HUES64 (cell line): ENCODE results near the gene SLFN12.

ENCODE experiments used
- H3K27ac ChIP-seq: 2 replicates; pipeline ENCODE4 v1.7.0; 2013; ENCODE audit warnings: low read depth, low read length, inconsistent platforms
- H3K27me3 ChIP-seq: 2 replicates; pipeline ENCODE4 v1.6.1; 2013; ENCODE audit warnings: mild to moderate bottlenecking, low read length; ENCODE audit not compliant: insufficient read depth
- H3K36me3 ChIP-seq: 2 replicates; pipeline ENCODE4 v1.6.1; 2013; ENCODE audit warnings: mild to moderate bottlenecking, low read length; ENCODE audit not compliant: insufficient read depth
- H3K4me1 ChIP-seq: 2 replicates; pipeline ENCODE4 v1.6.1; 2013; ENCODE audit warnings: mild to moderate bottlenecking, low read length, moderate library complexity; ENCODE audit not compliant: insufficient read depth
- H3K4me3 ChIP-seq: 2 replicates; pipeline ENCODE4 v1.5.1; 2013; ENCODE audit warnings: mild to moderate bottlenecking, low read length, moderate library complexity
- H3K9ac ChIP-seq: 2 replicates; pipeline ENCODE4 v1.6.1; 2013; ENCODE audit warnings: mild to moderate bottlenecking, low read depth, low read length
- H3K9me3 ChIP-seq: 2 replicates; pipeline ENCODE4 v1.6.1; 2013; ENCODE audit warnings: low read depth, low read length; ENCODE audit not compliant: insufficient read depth
- WGBS: fragments of 150-250, 120-280 bp; methylation state at CpG from one replicate; pipeline ENCODE4 v1.1.7; 2013; ENCODE audit warnings: missing lambda C conversion rate; 5-methylcytosine and 5-hydroxymethylcytosine counted together

SLFN12 gene

GRCh38 chr17:35373984-35374765 is 58.1 kb downstream of the SLFN12 start:
- Histone ChIP-seq H3K27ac (no peak overlapping the region), H3K4me1 (peaks cover 4% of the 10 kb centered on the region; the same call in 1 of the 2 replicates), H3K27me3 (peaks cover 73% of the 10 kb centered on the region), H3K9me3 (no peaks in the 10 kb centered on the region), H3K9ac (peak overlapping the region; percentile 44; the same call in 1 of the 2 replicates), H3K36me3 (no peaks in the 10 kb centered on the region), H3K4me3 (peak overlapping the region; percentile 54)
- 6% methylated on average over 45 of the region's 47 CpGs for WGBS

GRCh38 chr17:35373534-35373983 is 58.7 kb downstream of the SLFN12 start, which contains the start of gene SLFN11:
SLFN11 (minus strand) TSS chr17:35373621; CDS start chr17:35363807, 9,814 bp downstream.
- Histone ChIP-seq H3K9me3 (no peaks in the 10 kb centered on the region), H3K27ac (no peak within 1 kb of the TSS), H3K4me1 (peaks cover 4% of the 10 kb centered on the region; the same call in 1 of the 2 replicates), H3K9ac (peak within 1 kb of the TSS; percentile 44; the same call in 1 of the 2 replicates), H3K27me3 (peaks cover 73% of the 10 kb centered on the region), H3K4me3 (peak within 1 kb of the TSS; percentile 54), H3K36me3 (no peaks in the 10 kb centered on the region)
- under 1% methylated on average over 22 of the region's 22 CpGs for WGBS

- Histone ChIP-seq H3K27ac (no peak overlapping the region), H3K9me3 (no peaks in the 10 kb centered on the region), H3K9ac (peak overlapping the region; percentile 36; the same call in 1 of the 2 replicates), H3K4me3 (peak overlapping the region; percentile 54), H3K4me1 (peaks cover 4% of the 10 kb centered on the region; the same call in 1 of the 2 replicates), H3K27me3 (peaks cover 73% of the 10 kb centered on the region), H3K36me3 (no peaks in the 10 kb centered on the region)
- 2% methylated on average over 18 of the region's 25 CpGs for WGBS
These were observed 59.3 kb downstream of the SLFN12 start for GRCh38 chr17:35372846-35373533.

GRCh38 chr17:35371934-35372333 is 60.4 kb downstream of the SLFN12 start:
- H3K9ac ChIP-seq = no peak overlapping the region
- H3K4me1 ChIP-seq = peaks cover 7% of the 10 kb centered on the region; the same call in 1 of the 2 replicates
- 98% methylated on average over 3 of the region's 3 CpGs for WGBS
- peaks cover 63% of the 10 kb centered on the region for H3K27me3 ChIP-seq
- no peak overlapping the region for H3K4me3 ChIP-seq
- no peak overlapping the region for H3K27ac ChIP-seq
- no peaks in the 10 kb centered on the region for H3K9me3 ChIP-seq
- no peaks in the 10 kb centered on the region for H3K36me3 ChIP-seq

- Histone ChIP-seq H3K36me3 (no peaks in the 10 kb centered on the region), H3K4me3 (no peak overlapping the region)
- 91% methylated on average over 3 of the region's 4 CpGs for WGBS
These were observed 64.0 kb downstream of the SLFN12 start for GRCh38 chr17:35368081-35368830.

GRCh38 chr17:35361027-35361426 is 71.3 kb downstream of the SLFN12 start:
- no peak overlapping the region for H3K9ac ChIP-seq
- no peak overlapping the region for H3K4me3 ChIP-seq
- no peak overlapping the region for H3K27ac ChIP-seq
- no peaks in the 10 kb centered on the region for H3K9me3 ChIP-seq
- H3K27me3 ChIP-seq = no peaks in the 10 kb centered on the region; the same call in 1 of the 2 replicates
- no peaks in the 10 kb centered on the region for H3K36me3 ChIP-seq
- 77% methylated on average over 1 of the region's 1 CpG for WGBS
- no peaks in the 10 kb centered on the region for H3K4me1 ChIP-seq

More at GRCh38 chr17:35368081-35368830, 64.0 kb downstream of the SLFN12 start:
- H3K4me1 ChIP-seq = peaks cover 7% of the 10 kb centered on the region; the same call in 1 of the 2 replicates
- H3K27me3 ChIP-seq = peaks cover 26% of the 10 kb centered on the region
- H3K9me3 ChIP-seq = no peaks in the 10 kb centered on the region
- H3K9ac ChIP-seq = no peak overlapping the region
- H3K27ac ChIP-seq = no peak overlapping the region
